ENCODE measurements around the gene SCGB2A2.

Gene SCGB2A2

DNA sequence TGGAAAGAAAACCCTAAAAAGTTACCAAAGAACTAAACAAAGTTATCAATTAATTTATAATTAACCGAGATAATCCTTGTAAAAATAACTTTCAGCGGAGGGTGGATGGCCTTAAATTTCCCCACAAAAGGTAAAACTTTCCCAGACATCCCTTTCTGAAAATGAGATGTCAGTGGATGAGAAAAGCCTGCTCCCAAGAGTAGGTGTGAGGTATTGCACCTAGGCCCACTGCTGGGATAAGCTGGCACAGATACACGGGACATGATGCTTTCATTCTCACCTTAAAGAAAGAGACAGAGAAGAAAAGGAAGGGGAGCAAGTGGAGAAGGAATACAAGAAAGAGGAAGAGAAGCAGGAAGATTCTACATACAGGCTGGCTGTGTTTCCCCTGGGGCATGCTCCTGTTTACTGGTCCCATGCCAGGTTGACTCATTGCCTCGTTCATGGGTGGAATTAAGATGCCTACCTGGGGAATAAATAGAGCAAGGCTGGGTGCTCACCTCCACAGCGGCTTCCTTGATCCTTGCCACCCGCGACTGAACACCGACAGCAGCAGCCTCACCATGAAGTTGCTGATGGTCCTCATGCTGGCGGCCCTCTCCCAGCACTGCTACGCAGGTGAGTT is at the start of gene SCGB2A2:
Gene SCGB2A2 (plus strand): TSS at position 505 of the 625 bp plus-strand sequence. CDS start 59 bp downstream, at position 564.
- H3K9me3 ChIP-seq (ENCODE audit: control insufficient read depth, low read length) = no peaks in the 10 kb centered on the region
- no peaks in the 10 kb centered on the region for H3K4me1 ChIP-seq
- no peak within 1 kb of the TSS for H3K4me3 ChIP-seq (ENCODE audit: low read depth, low read length)
- H2AFZ ChIP-seq = no peak within 1 kb of the TSS
- no peak within 1 kb of the TSS for H3K4me2 ChIP-seq (ENCODE audit: low read length)
- no peak within 1 kb of the TSS for H3K9ac ChIP-seq
- no peaks in the 10 kb centered on the region for H3K36me3 ChIP-seq (ENCODE audit: control insufficient read depth, insufficient read depth, low read length)
- TF ChIP-seq, protein P1, sequence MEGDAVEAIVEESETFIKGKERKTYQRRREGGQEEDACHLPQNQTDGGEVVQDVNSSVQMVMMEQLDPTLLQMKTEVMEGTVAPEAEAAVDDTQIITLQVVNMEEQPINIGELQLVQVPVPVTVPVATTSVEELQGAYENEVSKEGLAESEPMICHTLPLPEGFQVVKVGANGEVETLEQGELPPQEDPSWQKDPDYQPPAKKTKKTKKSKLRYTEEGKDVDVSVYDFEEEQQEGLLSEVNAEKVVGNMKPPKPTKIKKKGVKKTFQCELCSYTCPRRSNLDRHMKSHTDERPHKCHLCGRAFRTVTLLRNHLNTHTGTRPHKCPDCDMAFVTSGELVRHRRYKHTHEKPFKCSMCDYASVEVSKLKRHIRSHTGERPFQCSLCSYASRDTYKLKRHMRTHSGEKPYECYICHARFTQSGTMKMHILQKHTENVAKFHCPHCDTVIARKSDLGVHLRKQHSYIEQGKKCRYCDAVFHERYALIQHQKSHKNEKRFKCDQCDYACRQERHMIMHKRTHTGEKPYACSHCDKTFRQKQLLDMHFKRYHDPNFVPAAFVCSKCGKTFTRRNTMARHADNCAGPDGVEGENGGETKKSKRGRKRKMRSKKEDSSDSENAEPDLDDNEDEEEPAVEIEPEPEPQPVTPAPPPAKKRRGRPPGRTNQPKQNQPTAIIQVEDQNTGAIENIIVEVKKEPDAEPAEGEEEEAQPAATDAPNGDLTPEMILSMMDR (IDR thresholded peaks at IDR 0.05) = peak; percentile 42
- no peaks in the 10 kb centered on the region for H3K79me2 ChIP-seq
- H3K27me3 ChIP-seq (ENCODE audit: control insufficient read depth, insufficient read depth, low read length) = no peaks in the 10 kb centered on the region
- no peak within 1 kb of the TSS for H3K27ac ChIP-seq

DNA sequence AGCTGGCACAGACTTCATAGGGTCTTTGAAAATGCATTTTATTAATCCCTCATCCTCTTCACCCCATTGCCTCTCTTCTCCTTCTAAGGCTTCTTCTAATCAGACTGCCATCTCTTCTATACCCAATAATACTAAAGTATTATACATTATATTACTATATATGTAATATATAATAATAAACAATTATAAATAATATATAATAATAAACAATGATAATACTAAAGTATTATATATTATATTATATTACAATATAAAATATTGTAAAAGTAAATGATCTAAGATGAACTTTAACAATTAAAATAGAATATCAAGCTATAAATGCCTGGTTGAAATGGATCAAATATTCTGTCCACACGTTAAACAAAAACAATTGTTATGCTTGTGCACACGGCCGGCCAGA is 48.5 kb upstream of the SCGB2A2 start:
- TF ChIP-seq, protein P1 (IDR thresholded peaks at IDR 0.05) = no peak
- no peak overlapping the region for H3K27ac ChIP-seq
- H3K27me3 ChIP-seq (ENCODE audit: control insufficient read depth, insufficient read depth, low read length) = no peaks in the 10 kb centered on the region
- H3K4me3 ChIP-seq (ENCODE audit: low read depth, low read length) = no peak overlapping the region
- no peaks in the 10 kb centered on the region for H3K9me3 ChIP-seq (ENCODE audit: control insufficient read depth, low read length)
- H3K4me2 ChIP-seq (ENCODE audit: low read length) = no peak overlapping the region
- no peak overlapping the region for H3K9ac ChIP-seq
- H2AFZ ChIP-seq = no peak overlapping the region
- no peaks in the 10 kb centered on the region for H3K36me3 ChIP-seq (ENCODE audit: control insufficient read depth, insufficient read depth, low read length)
- no peaks in the 10 kb centered on the region for H3K4me1 ChIP-seq
- no peaks in the 10 kb centered on the region for H3K79me2 ChIP-seq

DNA sequence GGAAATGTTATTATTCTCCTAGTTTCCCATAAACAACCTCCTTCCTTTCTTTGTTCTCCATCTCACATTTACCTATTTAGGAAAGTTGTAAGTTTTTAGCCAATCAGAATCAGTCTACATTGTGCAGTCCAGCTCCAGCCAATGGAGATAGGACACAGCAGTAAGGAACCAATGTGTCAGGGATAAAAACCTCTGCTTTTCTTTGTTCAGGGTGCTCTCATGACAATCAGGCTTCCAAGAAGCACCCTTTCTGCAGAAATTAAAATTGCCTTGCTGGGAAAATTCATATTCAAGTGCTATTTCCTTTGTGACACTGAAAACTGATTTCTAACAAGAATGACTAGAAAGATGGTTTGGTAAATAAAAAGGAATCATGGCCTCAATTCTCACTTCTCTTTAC is 46.9 kb upstream of the SCGB2A2 start:
- no peak overlapping the region for H3K4me2 ChIP-seq (ENCODE audit: low read length)
- no peak overlapping the region for H2AFZ ChIP-seq
- H3K79me2 ChIP-seq = no peaks in the 10 kb centered on the region
- no peak overlapping the region for H3K27ac ChIP-seq
- no peaks in the 10 kb centered on the region for H3K4me1 ChIP-seq
- no peaks in the 10 kb centered on the region for H3K27me3 ChIP-seq (ENCODE audit: control insufficient read depth, insufficient read depth, low read length)
- TF ChIP-seq, protein P1 (IDR thresholded peaks at IDR 0.05) = no peak
- no peaks in the 10 kb centered on the region for H3K9me3 ChIP-seq (ENCODE audit: control insufficient read depth, low read length)
- H3K9ac ChIP-seq = no peak overlapping the region
- no peak overlapping the region for H3K4me3 ChIP-seq (ENCODE audit: low read depth, low read length)
- H3K36me3 ChIP-seq (ENCODE audit: control insufficient read depth, insufficient read depth, low read length) = no peaks in the 10 kb centered on the region

DNA sequence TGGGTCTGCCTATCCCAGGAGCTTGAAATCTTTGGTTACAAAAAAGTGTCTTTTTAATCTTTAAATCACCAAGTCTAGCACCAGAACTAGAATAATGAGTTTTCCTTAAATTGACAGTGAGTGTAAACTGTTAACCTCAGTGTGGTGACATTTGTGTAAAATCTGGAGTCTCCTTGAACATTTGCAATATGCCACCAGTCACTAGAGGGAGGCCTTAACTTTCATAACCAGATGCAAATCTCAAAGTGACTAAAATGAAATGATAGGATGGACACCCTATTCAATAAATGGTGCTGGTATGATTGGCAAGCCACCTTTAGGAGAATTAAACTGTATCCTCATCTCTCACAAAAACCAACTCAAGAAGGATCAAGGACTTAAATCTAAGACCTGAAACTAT is 36.2 kb upstream of the SCGB2A2 start:
- no peak overlapping the region for H3K4me3 ChIP-seq (ENCODE audit: low read depth, low read length)
- H3K27me3 ChIP-seq (ENCODE audit: control insufficient read depth, insufficient read depth, low read length) = no peaks in the 10 kb centered on the region
- H3K9ac ChIP-seq = no peak overlapping the region
- no peak overlapping the region for H3K4me2 ChIP-seq (ENCODE audit: low read length)
- H3K27ac ChIP-seq = no peak overlapping the region
- no peaks in the 10 kb centered on the region for H3K79me2 ChIP-seq
- H3K9me3 ChIP-seq (ENCODE audit: control insufficient read depth, low read length) = no peaks in the 10 kb centered on the region
- TF ChIP-seq, protein P1 (IDR thresholded peaks at IDR 0.05) = peak; percentile 24
- no peaks in the 10 kb centered on the region for H3K4me1 ChIP-seq
- no peak overlapping the region for H2AFZ ChIP-seq
- H3K36me3 ChIP-seq (ENCODE audit: control insufficient read depth, insufficient read depth, low read length) = no peaks in the 10 kb centered on the region

DNA sequence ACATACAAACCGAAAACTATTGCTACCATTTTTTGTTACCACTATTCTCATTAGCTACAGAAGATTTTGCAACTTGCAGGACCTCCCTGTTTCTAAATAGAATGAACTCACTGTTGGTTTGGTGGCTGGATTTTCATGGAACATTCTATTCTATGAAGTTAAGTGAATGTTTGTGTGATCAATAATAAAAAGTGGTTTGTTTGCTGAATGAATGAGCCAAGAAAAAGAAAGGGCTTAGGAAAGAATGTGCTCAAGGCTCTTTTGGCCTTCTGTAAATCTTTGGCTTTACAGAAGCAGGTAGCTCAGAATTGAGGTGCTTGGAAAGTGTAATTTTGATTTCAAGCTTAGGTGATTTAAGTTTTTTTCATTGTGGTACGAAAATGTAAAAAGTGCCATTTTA is 33.8 kb upstream of the SCGB2A2 start:
- TF ChIP-seq, protein P1 (IDR thresholded peaks at IDR 0.05) = no peak
- Histone ChIP-seq H3K4me1 (no peaks in the 10 kb centered on the region), H3K9me3 (ENCODE audit: control insufficient read depth, low read length) (no peaks in the 10 kb centered on the region), H2AFZ (no peak overlapping the region), H3K36me3 (ENCODE audit: control insufficient read depth, insufficient read depth, low read length) (no peaks in the 10 kb centered on the region), H3K79me2 (no peaks in the 10 kb centered on the region), H3K27ac (no peak overlapping the region), H3K4me3 (ENCODE audit: low read depth, low read length) (no peak overlapping the region), H3K4me2 (ENCODE audit: low read length) (no peak overlapping the region), H3K27me3 (ENCODE audit: control insufficient read depth, insufficient read depth, low read length) (no peaks in the 10 kb centered on the region), H3K9ac (no peak overlapping the region)

Measured in parathyroid adenoma (tissue), 2 donors.